Measurements from ENCODE around the gene TBL3. TPM values are rescaled to one million over a fixed set of nuclear protein-coding genes. Genes with fewer than 3 reads are reported as not detected.
A peak's percentile ranks its signal among the peaks of the same experiment; 100 is the strongest.
"Not testable (repeated sequence)": the region's sequence is repeated elsewhere in the genome, so short reads cannot be mapped to it uniquely, and the experiment has no call there.

TBL3 gene
- total and polyA plus RNA-seq, 2 of the 8 experiments (the other 6 are each of a cell fraction or from before 2014, with no cell fraction given): 65.8 to 137 TPM

GRCh38 chr16:2009791-2010510, 38.1 kb downstream of the TBL3 start, which contains the start of gene ZNF598 (continued):
- TF ChIP-seq CTCF (IDR thresholded peaks at IDR 0.05; ENCODE audit: control extremely low read depth in 1 of 3, insufficient read depth in 1 of 3, low read depth in 1 of 3, low read length in 3 of 3) (no peak), ASH2L (IDR thresholded peaks at IDR 0.05; ENCODE audit: low read length) (peak; percentile 64), RBBP5 (IDR thresholded peaks at IDR 0.05; ENCODE audit: borderline replicate concordance, low read depth, low read length) (no peak), EP300 (IDR thresholded peaks at IDR 0.05; ENCODE audit: borderline replicate concordance in 1 of 2, low read depth in 2 of 2, low read length in 2 of 2) (no peak), NRF1 (IDR thresholded peaks at IDR 0.05; ENCODE audit: low read depth, low read length) (no peak), SAP30 (IDR thresholded peaks at IDR 0.05; ENCODE audit: insufficient read depth, insufficient replicate concordance, low read length) (peak; percentile 49)

DNA sequence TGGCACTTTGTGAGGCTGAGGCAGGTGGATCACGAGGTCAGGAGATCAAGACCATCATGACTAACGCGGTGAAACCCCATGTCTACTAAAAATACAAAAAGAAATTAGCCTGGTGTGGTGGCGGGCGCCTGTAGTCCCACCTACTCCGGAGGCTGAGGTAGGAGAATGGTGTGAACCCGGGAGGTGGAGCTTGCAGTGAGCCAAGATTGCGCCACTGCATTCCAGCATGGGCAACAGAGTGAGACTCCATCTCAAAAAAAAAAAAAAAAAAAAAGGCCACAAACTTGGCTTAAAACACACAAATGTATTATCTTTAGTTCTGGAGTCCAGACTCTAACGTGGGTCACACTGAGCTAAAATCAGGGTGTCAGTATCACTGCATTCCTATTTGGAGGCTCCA, 39.9 kb downstream of the TBL3 start:
- POLR2A ChIA-PET (ENCODE audit: partially characterized antibody): interaction anchor here (0.6 to 1.6 kb wide), 4 partner anchors 35 to 143 kb away, joined by 3 to 6 read pairs (median 4); partner anchors contain the start of gene TRAF7
- H3K27me3 ChIP-seq (replicated peaks in 1 of 4; ENCODE audit: control insufficient read depth in 3 of 4, extremely low read depth in 1 of 4, insufficient read depth in 3 of 4, low read length in 3 of 4); H2BK20ac ChIP-seq (ENCODE audit: low read length); H2BK12ac ChIP-seq (ENCODE audit: low read depth, low read length); H3K23ac ChIP-seq (ENCODE audit: insufficient read length); H3K4ac ChIP-seq (replicated peaks; ENCODE audit: insufficient read length, low read depth, low read length); H3K9ac ChIP-seq (replicated peaks in 1 of 4; ENCODE audit: extremely low read depth in 1 of 4, low read depth in 3 of 4, low read length in 3 of 4); DNase-seq (ENCODE audit: low read depth in 1 of 2, low spot score in 2 of 2); H3K4me2 ChIP-seq (ENCODE audit: insufficient read depth in 1 of 2, low read depth in 2 of 2, low read length in 2 of 2); H2BK120ac ChIP-seq (replicated peaks; ENCODE audit: low read depth, low read length); H2AFZ ChIP-seq (ENCODE audit: low read length); H3K79me1 ChIP-seq (ENCODE audit: low read depth, low read length); H4K91ac ChIP-seq (replicated peaks; ENCODE audit: insufficient read length, low read length); FAIRE-seq; H4K5ac ChIP-seq (ENCODE audit: insufficient read length, low read depth, low read length); H3K18ac ChIP-seq (ENCODE audit: extremely low read depth, low read length); H2AK5ac ChIP-seq (ENCODE audit: low read depth, low read length); H3K36me3 ChIP-seq (ENCODE audit: control insufficient read depth in 2 of 4, insufficient read depth in 4 of 4, low read length in 3 of 4); H2BK5ac ChIP-seq (ENCODE audit: low read depth, low read length); H4K8ac ChIP-seq (ENCODE audit: extremely low read depth, insufficient read depth, low read length); H3K56ac ChIP-seq (replicated peaks; ENCODE audit: insufficient read length, low read depth, low read length); H2BK15ac ChIP-seq (ENCODE audit: low read length); H3K9me3 ChIP-seq (ENCODE audit: insufficient read depth in 2 of 2, low read depth in 1 of 2, low read length in 1 of 2); H3K27ac ChIP-seq (ENCODE audit: low read depth, low read length); H3K14ac ChIP-seq (ENCODE audit: insufficient read length); H3K4me3 ChIP-seq (ENCODE audit: extremely low read depth in 1 of 4, insufficient read depth in 2 of 4, low read depth in 3 of 4, low read length in 4 of 4): not testable (repeated sequence)
- Histone ChIP-seq H3K79me2 (ENCODE audit: control insufficient read depth in 1 of 2, insufficient read depth in 2 of 2, low read length in 2 of 2) (peaks cover 22 to 27% of the 10 kb centered on the region in 2 experiments; a peak in 3 of 4 replicates), H4K20me1 (replicated peaks in 1 of 2; ENCODE audit: control insufficient read depth in 1 of 2, insufficient read depth in 2 of 2, low read length in 2 of 2) (peaks cover 7 to 20% of the 10 kb centered on the region in 2 experiments), H3K4me1 (replicated peaks in 1 of 4; ENCODE audit: control insufficient read depth in 3 of 4, insufficient read depth in 4 of 4, low read length in 3 of 4) (peaks cover 3 to 20% (median 15%) of the 10 kb centered on the region in 4 experiments), H3K23me2 (ENCODE audit: low read depth, low read length) (peaks cover 12% of the 10 kb centered on the region; the same call in 1 of the 2 replicates)
- WGBS, 2 experiments (ENCODE audit: extremely low coverage in 1 of 2, insufficient coverage in 1 of 2, insufficient read length in 1 of 2, insufficient replicate concordance in 2 of 2, low coverage in 1 of 2, low lambda C conversion rate in 2 of 2, missing lambda C conversion rate in 1 of 2): 82% methylated on average over 8 of the region's 9 CpGs; no CpG with 5 or more reads in 1 of the 2 experiments
- CTCF ChIA-PET (ENCODE audit: partially characterized antibody): interaction anchor here (0.6 to 3.1 kb wide), 7 partner anchors 8 to 129 kb away, joined by 3 to 18 read pairs (median 4); no protein-coding TSS in a partner anchor

Measured in H1 (cell line).